Measurements from ENCODE around the gene RFFL.

The RFFL gene

GRCh38 chr17:35081638-35082037 lies 18.1 kb upstream of the RFFL start:
- no peak for DNase-seq (ENCODE audit: low read depth)

GRCh38 chr17:35080536-35080935 lies 17.0 kb upstream of the RFFL start:
- DNase-seq (ENCODE audit: low read depth): no peak

- no peak for DNase-seq (ENCODE audit: low read depth)
These were observed 16.3 kb upstream of the RFFL start for GRCh38 chr17:35079547-35080423.

- DNase-seq (ENCODE audit: low read depth): no peak
These were observed 13.4 kb upstream of the RFFL start for GRCh38 chr17:35076874-35077273.

GRCh38 chr17:35074711-35075707 lies 11.5 kb upstream of the RFFL start:
- DNase-seq (ENCODE audit: low read depth): no peak

- DNase-seq (ENCODE audit: low read depth): no peak
These were observed 10.6 kb upstream of the RFFL start for GRCh38 chr17:35073991-35074627.

GRCh38 chr17:35073183-35073790 lies 9.8 kb upstream of the RFFL start:
- no peak for DNase-seq (ENCODE audit: low read depth)

- DNase-seq (ENCODE audit: low read depth): no peak
These were observed 5.8 kb upstream of the RFFL start for GRCh38 chr17:35069311-35069710.

GRCh38 chr17:35068249-35068648 lies 4.7 kb upstream of the RFFL start:
- DNase-seq (ENCODE audit: low read depth): no peak

GRCh38 chr17:35065880-35066279 lies 2.4 kb upstream of the RFFL start:
- no peak for DNase-seq (ENCODE audit: low read depth)

GRCh38 chr17:35064516-35065215 lies 1.2 kb upstream of the RFFL start:
- no peak for DNase-seq (ENCODE audit: low read depth)

GRCh38 chr17:35062308-35062707 lies 1.2 kb downstream of the RFFL start:
- no peak for DNase-seq (ENCODE audit: low read depth)

- no peak for DNase-seq (ENCODE audit: low read depth)
These were observed 6.1 kb downstream of the RFFL start for GRCh38 chr17:35057332-35057915.

GRCh38 chr17:35056013-35056412 lies 7.5 kb downstream of the RFFL start:
- no peak for DNase-seq (ENCODE audit: low read depth)

- no peak for DNase-seq (ENCODE audit: low read depth)
These were observed 10.3 kb downstream of the RFFL start for GRCh38 chr17:35053204-35053603.

GRCh38 chr17:35052780-35053179 lies 10.7 kb downstream of the RFFL start:
- DNase-seq (ENCODE audit: low read depth): no peak

- DNase-seq (ENCODE audit: low read depth): no peak
These were observed 11.3 kb downstream of the RFFL start for GRCh38 chr17:35052241-35052610.

- DNase-seq (ENCODE audit: low read depth): no peak
These were observed 11.8 kb downstream of the RFFL start for GRCh38 chr17:35051579-35052240.

GRCh38 chr17:35051183-35051578 lies 12.3 kb downstream of the RFFL start:
- DNase-seq (ENCODE audit: low read depth): no peak

- DNase-seq (ENCODE audit: low read depth): no peak
These were observed 13.3 kb downstream of the RFFL start for GRCh38 chr17:35050170-35050569.

Measured in HS-5 (cell line).